GM18499 (cell line): ENCODE data around the gene LEKR1.
"Not testable (repeated sequence)": the region's sequence is repeated elsewhere in the genome, so short reads cannot be mapped to it uniquely, and the experiment has no call there.

Experiments
- ATAC-seq: cut with Tn5 transposase; IDR thresholded peaks from one replicate; pipeline ENCODE4 v1.9.1; 2021; ENCODE audit warnings: moderate number of reproducible peaks; ENCODE audit not compliant: insufficient read depth, unreplicated experiment

LEKR1 gene

GRCh38 chr3:156966349-156966748, 140.2 kb downstream of the LEKR1 start:
- ATAC-seq, result not testable (repeated sequence)

- ATAC-seq, result no peak
Measured at GRCh38 chr3:156973954-156974353, 147.8 kb downstream of the LEKR1 start.

GRCh38 chr3:156974931-156975330, 148.8 kb downstream of the LEKR1 start:
- no peak for ATAC-seq

- no peak for ATAC-seq
Measured at GRCh38 chr3:156975721-156976120, 149.6 kb downstream of the LEKR1 start.

- ATAC-seq, result no peak
Measured at GRCh38 chr3:156976933-156977332, 150.8 kb downstream of the LEKR1 start.

- peak; percentile 82 for ATAC-seq
Measured at GRCh38 chr3:156978481-156978961, 152.4 kb downstream of the LEKR1 start.

- no peak for ATAC-seq
Measured at GRCh38 chr3:156981005-156981404, 154.9 kb downstream of the LEKR1 start.

- ATAC-seq, result no peak
Measured at GRCh38 chr3:156983559-156983958, 157.4 kb downstream of the LEKR1 start.

- ATAC-seq, result no peak
Measured at GRCh38 chr3:156985711-156986110, 159.6 kb downstream of the LEKR1 start.

GRCh38 chr3:156987946-156988345, 161.8 kb downstream of the LEKR1 start:
- ATAC-seq, result no peak

GRCh38 chr3:156997351-156997750, 171.2 kb downstream of the LEKR1 start:
- ATAC-seq, result no peak

GRCh38 chr3:157001221-157001957, 175.2 kb downstream of the LEKR1 start:
- ATAC-seq, result no peak

- no peak for ATAC-seq
Measured at GRCh38 chr3:157021679-157022078, 195.5 kb downstream of the LEKR1 start.

- ATAC-seq, result no peak
Measured at GRCh38 chr3:157023226-157023625, 197.1 kb downstream of the LEKR1 start.

- ATAC-seq, result no peak
Measured at GRCh38 chr3:157026091-157026490, 199.9 kb downstream of the LEKR1 start.

- no peak for ATAC-seq
Measured at GRCh38 chr3:157027861-157028745, 201.9 kb downstream of the LEKR1 start.

GRCh38 chr3:157029365-157029790, 203.2 kb downstream of the LEKR1 start:
- no peak for ATAC-seq

- no peak for ATAC-seq
Measured at GRCh38 chr3:157030712-157031111, 204.6 kb downstream of the LEKR1 start.

GRCh38 chr3:157033001-157033400, 206.8 kb downstream of the LEKR1 start:
- no peak for ATAC-seq

GRCh38 chr3:157040456-157040855, 214.3 kb downstream of the LEKR1 start:
- ATAC-seq, result no peak

GRCh38 chr3:157042226-157042625, 216.1 kb downstream of the LEKR1 start:
- no peak for ATAC-seq
